Left lung (tissue), 10 donors: ENCODE data around the gene SEMA3B. TPM values are rescaled to one million over a fixed set of nuclear protein-coding genes. Genes with fewer than 3 reads are reported as not detected.

ENCODE experiments used
- ATAC-seq: fragments of 200-7000 bp; cut with Tn5 transposase; one replicate; pipeline ENCODE4 v1.9.1; 2020; ENCODE audit warnings: moderate library complexity
- DNase-seq, 4 donors: peaks; one replicate each; pipeline ENCODE4 v3.0.0-alpha.2; 2013 to 2020
- H3K27ac ChIP-seq, 2 donors: fragments of 200-600 bp; sonication (generic) in 1 of 2; one replicate each; pipeline versions ENCODE4 v1.5.0 to v1.8.0; 2020 to 2021
- H3K27me3 ChIP-seq, 2 donors: fragments of 200-600 bp; sonication (generic) in 1 of 2; one replicate each; pipeline versions ENCODE4 v1.5.0 to v1.8.0; 2020 to 2021
- H3K36me3 ChIP-seq, 2 donors: fragments of 200-600 bp; sonication (generic) in 1 of 2; one replicate each; pipeline versions ENCODE4 v1.5.0 to v1.8.0; 2020 to 2021
- H3K4me1 ChIP-seq, 2 donors: fragments of 200-600 bp; one replicate each; pipeline ENCODE4 v1.8.0; 2021
- H3K4me3 ChIP-seq, 2 donors: fragments of 200-600 bp; sonication (generic) in 1 of 2; one replicate each; pipeline versions ENCODE4 v1.5.0 to v1.8.0; 2020 to 2021; ENCODE audit warnings: mild to moderate bottlenecking in 1 of 2
- H3K9me3 ChIP-seq, 2 donors: fragments of 200-600 bp; sonication (generic) in 1 of 2; one replicate each; pipeline versions ENCODE4 v1.5.0 to v1.8.0; 2020 to 2021
- intact Hi-C, 2 donors: fragments of 100-400 bp; cut with DNase I; formaldehyde crosslinking; loops; one replicate each; pipeline versions ENCODE4 v1.11.2 to v1.14.2; 2022
- polyA plus RNA-seq, 6 donors: library from polyadenylated mRNA; unstranded; fragments of 120-200 nt; gene quantifications; one replicate each; pipeline ENCODE4 v1.2.1, GENCODE V29; 2013; ENCODE audit not compliant: insufficient read length in 6 of 6
- total RNA-seq, 2 donors: library from RNA; stranded (reverse); fragmentation: NEBNext Ultra II Directional; extraction: Animal tissue kit (Norgen Biotek cat#: 25700); gene quantifications; one replicate each; pipeline ENCODE4 v1.2.1, GENCODE V29; 2021
- TF ChIP-seq, protein P1 (sequence below), 2 donors: fragments of 200-600 bp; sonication (generic) in 1 of 2; IDR thresholded peaks; one replicate each; pipeline versions ENCODE4 v1.5.0 to v1.8.0; 2021; ENCODE audit warnings: antibody characterized with exemption in 2 of 2
- donor health status: DM: no; HTN: yes; CAD: no.
- donor health status: DM: no; HTN: no; CAD: no.

Gene SEMA3B
- total and polyA plus RNA-seq, 8 donors: 20.6 to 92.7 (median 28.2) TPM

DNA sequence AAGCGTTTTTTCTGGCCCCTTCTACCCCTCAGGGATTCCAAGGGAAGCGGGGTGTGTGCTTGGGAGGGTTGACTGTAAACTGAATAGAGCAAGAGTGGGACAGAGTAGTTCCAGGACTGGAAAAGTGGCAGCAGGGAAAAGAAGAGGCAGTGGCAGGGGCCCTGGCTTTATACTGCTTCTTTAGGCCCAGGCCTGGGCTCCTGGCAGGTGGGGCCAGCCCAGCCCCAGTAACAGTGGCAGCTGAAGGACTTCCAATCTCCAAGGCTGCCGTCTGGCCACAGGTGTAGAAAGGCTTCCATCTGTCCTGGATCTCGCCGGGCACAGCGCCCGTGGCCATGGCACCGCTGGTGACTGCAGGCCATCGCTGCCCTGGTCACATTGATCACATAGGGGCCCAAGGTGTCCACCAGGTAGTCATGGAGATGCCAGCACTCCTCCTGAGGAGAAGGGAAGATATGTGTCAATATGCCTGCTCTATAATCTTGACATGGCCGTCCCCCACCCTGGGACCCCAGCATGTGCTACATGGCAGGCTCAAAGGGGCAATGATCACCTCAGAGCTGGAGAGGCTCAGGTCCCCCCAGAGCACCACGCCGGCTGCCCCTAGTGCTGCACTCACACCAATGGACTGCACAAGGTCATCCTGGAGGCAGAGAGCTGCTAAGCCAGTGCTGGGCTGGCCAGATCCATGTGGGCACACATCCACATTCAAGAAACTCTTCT lies 24.3 kb downstream of the SEMA3B start:
- TF ChIP-seq, protein P1, sequence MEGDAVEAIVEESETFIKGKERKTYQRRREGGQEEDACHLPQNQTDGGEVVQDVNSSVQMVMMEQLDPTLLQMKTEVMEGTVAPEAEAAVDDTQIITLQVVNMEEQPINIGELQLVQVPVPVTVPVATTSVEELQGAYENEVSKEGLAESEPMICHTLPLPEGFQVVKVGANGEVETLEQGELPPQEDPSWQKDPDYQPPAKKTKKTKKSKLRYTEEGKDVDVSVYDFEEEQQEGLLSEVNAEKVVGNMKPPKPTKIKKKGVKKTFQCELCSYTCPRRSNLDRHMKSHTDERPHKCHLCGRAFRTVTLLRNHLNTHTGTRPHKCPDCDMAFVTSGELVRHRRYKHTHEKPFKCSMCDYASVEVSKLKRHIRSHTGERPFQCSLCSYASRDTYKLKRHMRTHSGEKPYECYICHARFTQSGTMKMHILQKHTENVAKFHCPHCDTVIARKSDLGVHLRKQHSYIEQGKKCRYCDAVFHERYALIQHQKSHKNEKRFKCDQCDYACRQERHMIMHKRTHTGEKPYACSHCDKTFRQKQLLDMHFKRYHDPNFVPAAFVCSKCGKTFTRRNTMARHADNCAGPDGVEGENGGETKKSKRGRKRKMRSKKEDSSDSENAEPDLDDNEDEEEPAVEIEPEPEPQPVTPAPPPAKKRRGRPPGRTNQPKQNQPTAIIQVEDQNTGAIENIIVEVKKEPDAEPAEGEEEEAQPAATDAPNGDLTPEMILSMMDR (IDR thresholded peaks at IDR 0.05): no peak
- Histone ChIP-seq H3K27ac (peak overlapping the region; percentile 47 to 84), H3K27me3 (no peaks in the 10 kb centered on the region), H3K4me1 (peaks cover 16 to 29% of the 10 kb centered on the region in 2 donors), H3K36me3 (peaks cover 0 to 28% of the 10 kb centered on the region in 2 donors), H3K9me3 (no peaks in the 10 kb centered on the region), H3K4me3 (peak overlapping the region in 1 of 2 donors; percentile 94)
- DNase-seq (no peak), ATAC-seq (no peak)
- intact Hi-C loops: no loop called here

DNA sequence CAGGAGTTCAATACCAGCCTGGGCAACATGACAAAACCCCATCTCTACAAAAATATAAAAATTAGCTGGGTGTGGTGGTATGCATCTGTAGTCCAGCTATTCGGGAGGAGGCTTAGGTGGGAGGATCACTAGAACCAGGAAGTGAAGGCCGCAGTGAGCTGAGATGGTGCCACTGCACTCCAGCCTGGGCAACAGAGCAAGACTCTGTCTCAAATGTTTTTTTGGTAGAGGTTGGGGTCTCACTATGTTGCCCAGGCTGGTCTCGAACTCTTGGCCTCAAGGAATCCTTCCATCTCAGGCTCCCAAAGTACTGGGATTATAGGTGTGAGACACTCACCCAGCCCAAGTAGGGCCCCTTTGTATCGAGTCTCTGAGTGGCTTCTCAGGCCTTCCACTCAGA lies 25.1 kb downstream of the SEMA3B start:
- no peak for DNase-seq

DNA sequence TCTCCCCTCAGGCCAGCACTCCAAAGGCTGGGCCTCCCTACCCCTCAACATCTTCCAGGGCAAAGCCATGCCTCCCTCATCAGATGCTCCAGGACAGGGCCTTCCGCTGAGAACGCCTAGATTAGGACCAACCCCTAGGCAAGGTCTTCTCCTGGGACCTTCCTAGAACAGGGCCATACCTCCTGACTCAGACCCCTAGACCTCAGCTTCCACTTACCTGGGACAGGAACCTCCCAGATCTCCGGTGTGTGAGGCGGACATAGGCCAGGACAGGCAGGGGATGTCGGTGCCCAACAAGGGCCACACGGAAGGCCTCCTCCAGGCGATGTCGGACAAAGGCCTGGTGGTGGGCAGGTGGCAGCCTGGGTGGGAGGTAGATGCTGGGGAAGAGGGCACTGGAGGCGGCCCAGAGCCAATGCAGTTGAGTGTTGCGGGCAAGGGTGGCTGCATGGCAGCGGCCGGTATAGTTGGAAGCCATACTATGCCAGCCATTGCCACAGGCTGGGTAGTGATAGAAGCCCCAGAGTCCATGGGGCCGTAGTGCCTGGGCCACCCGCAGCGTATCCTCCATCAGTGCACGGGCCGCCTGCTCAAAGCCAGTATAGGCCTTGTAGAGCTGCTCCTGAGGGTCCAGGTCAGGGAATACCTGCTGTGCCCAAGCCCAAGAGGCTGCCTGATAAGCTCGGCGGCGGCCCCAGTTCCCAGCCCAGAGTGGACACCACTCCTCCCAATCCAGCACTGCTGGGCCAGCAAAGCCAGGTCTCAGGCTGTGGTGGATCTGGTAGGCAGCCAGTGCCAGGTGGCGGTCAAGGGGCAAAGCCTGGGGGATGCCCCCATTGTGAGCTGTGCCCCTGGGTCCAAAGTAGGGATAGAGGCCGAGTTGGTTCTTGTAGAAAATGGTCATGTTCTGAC lies 25.8 kb downstream of the SEMA3B start:
- Histone ChIP-seq H3K9me3 (no peaks in the 10 kb centered on the region), H3K4me3 (no peak overlapping the region), H3K27me3 (no peaks in the 10 kb centered on the region), H3K36me3 (peaks cover 0 to 13% of the 10 kb centered on the region in 2 donors), H3K27ac (no peak overlapping the region), H3K4me1 (peaks cover 23 to 37% of the 10 kb centered on the region in 2 donors)
- ATAC-seq (no peak), DNase-seq (no peak)
- intact Hi-C loops: no loop called here
- TF ChIP-seq, protein P1 (IDR thresholded peaks at IDR 0.05): no peak

More for the DNA sequence above, 25.1 kb downstream of the SEMA3B start:
- TF ChIP-seq, protein P1 (IDR thresholded peaks at IDR 0.05): no peak
- Histone ChIP-seq H3K4me3 (no peak overlapping the region), H3K27ac (no peak overlapping the region), H3K4me1 (peaks cover 22 to 36% of the 10 kb centered on the region in 2 donors), H3K36me3 (peaks cover 0 to 20% of the 10 kb centered on the region in 2 donors), H3K9me3 (no peaks in the 10 kb centered on the region), H3K27me3 (no peaks in the 10 kb centered on the region)
- no peak for ATAC-seq
- intact Hi-C loops: no loop called here

DNA sequence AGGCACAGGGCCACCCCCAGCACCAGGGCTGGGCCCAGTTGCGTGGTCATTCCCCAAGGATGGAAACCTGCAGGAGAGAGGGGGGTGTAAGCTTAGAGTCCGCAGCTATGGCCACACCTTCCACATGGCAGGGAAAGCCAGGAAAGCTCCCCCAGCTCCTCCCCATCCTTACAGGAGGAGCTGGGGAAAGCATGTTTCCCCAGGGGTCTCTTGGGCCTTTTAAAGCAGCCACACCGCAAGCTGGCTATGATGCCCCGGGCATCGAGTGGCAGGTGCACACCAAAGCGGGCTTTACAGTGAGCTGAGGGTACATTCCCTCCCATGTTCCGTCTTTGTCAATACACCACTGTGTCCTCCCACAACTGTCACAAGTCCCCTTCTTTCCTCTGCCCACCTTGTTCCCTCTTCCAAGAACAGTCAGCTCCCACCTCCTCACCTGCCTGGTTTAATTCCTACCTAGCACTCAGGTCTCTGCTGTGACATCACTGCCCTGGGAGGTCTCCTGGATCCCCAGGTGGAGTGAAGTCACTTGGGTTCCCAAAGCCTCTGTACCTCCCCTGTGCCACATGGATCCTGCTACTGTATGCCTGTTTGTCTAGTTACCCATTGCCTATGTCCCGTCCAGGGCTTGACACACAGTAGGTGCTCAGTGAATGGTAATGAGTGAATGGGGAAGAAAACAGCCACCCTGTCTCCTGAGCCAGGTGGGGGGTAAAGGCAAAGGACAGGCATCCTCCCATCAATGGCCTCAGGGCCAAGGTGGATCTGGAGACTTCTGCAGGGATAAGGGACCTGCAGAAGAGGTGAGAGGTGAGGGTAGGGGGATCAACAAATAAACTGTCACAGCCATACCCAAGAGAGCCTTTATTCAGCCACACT lies 26.8 kb downstream of the SEMA3B start:
- H3K4me3 ChIP-seq: no peak overlapping the region
- no peaks in the 10 kb centered on the region for H3K27me3 ChIP-seq
- H3K9me3 ChIP-seq: no peaks in the 10 kb centered on the region
- H3K36me3 ChIP-seq: peaks cover 0 to 5% of the 10 kb centered on the region in 2 donors
- TF ChIP-seq, protein P1 (IDR thresholded peaks at IDR 0.05): no peak
- intact Hi-C loops: no loop called here
- DNase-seq: no peak
- no peak overlapping the region for H3K27ac ChIP-seq
- peaks cover 34 to 48% of the 10 kb centered on the region in 2 donors for H3K4me1 ChIP-seq
- no peak for ATAC-seq
